HG02884 (cell line): Measurements from ENCODE around the gene C2orf49.

Experiments
- ATAC-seq: cut with Tn5 transposase; IDR thresholded peaks from one replicate; pipeline ENCODE4 v1.9.1; 2021; ENCODE audit warnings: mild to moderate bottlenecking, moderate library complexity; ENCODE audit not compliant: unreplicated experiment

C2orf49 gene

DNA sequence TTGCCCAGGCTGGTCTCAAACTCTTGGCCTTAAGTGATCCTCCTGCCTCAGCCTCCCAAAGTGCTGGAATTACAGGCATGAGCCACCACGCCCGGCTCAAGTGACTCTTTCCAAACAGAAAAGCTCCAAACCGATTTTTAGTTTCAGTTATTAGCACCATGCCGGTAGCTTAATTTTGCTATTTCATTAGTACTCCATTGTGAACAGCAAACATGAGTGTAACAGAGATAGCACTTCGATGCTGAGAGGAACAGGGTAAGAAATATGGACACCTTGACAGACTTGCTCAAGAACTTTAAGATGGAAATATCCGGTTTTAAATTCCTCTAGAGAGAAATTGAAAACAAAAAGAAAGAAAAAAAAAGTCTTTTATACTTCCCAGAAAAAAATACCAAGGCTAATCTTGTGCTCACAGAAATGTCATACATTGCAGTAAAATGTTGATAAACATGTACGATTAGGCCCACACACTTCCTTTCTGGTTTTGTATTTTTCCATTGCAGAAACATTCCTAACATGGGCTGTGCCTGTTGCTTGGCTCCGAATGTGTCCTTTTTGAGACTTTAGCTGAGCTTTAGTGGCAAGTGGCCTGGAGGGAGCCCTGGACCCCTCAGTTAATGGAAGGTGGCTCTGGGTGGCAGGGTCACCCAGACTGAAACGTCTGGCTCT is 43.2 kb downstream of the C2orf49 start:
- ATAC-seq = no peak

DNA sequence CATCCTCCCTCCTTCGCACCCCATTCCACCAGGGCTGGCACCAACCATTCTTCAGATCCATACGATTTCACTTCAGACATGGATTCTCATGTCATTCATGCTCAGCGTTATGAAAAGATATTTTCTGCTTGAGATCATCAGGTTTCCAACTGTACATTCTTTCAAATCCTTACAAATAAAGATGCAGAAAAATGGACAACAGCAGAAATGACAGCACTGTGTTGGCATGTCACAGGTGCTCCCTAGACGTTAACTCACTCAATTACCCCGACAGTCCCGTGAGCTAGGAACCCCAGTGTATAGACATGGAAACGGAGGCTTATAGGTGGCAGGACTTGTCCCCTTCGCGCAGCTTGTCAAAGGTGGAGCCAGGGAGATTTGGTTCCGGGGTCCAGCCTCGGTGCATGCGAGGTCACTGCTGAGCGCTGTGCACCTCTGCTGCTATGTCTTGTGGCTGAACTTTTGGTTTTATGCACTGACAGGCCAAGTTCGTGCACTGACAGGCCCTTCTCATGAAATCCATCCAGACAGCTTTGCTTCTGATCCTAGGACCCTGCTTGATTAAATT is 43.8 kb downstream of the C2orf49 start:
- no peak for ATAC-seq

DNA sequence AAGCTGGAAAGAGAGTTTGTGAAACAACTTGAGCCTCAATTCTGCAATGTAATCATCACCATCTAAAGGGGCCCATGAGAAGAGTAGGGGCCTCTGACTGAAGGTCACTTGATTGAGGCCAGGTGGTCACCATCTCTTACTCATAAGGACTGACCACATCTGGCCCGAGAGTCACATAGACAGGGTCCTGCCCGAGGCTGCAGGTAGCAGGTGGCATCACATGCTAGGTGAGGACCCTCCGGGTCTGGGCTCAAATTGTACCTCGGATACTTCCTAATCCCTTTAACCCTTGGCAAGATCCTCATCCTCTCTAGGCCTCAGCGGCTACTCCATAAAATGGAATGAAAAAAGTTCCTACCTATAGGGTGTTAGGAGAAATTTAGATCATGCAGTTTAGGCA is 44.8 kb downstream of the C2orf49 start:
- no peak for ATAC-seq

DNA sequence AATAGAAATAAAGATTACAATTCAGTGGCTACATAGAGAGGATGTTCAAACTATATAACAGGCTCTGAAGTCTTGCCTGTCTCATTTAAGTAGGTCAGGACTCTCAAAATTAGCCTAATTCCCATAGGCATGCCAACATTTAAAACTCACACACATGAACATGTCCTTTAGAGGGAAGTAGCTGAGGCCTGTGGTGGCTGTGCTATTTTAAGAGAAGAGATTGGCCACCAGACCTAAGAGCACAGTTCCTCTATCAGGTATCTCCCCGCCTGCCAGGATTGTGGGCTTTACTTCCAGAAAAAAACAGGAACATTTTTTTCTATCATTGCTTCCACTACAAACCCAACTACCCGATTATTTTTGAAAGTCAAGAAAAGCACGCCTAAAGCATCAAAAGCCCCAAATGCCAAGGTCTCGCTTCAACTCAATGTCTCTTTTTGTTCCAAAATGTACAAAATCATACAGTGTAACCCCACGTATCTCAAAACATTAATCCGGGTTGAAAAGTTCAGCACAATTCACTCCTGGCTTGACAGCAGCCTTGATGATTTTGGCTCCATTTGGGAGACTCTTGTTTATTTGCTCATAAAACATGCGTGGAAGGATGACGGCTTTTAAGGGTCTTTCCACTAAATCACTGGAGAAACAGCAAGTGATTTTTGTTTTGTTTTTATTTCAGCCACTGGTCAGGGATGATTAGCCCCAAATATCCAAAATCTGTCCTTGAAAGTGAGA is 46.3 kb downstream of the C2orf49 start:
- no peak for ATAC-seq

DNA sequence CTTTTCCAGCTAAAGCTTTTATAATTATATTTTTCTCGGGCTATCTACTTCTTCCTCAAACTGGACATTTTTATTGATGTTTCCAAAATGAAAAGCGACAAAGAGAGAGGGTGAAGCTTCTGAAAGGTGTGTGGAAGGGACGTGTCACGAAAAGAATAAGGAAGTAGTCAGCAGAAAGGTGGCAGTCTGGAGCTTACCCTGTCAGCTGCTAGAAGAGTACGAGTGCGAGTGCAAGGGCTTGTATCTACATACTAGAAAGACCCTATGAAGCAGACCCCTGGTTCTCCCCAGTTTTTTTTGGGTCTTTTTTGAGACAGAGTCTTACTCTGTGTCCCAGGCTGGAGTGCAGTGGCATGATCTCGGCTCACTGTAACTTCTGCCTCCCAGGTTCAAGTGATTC is 46.9 kb downstream of the C2orf49 start:
- no peak for ATAC-seq

DNA sequence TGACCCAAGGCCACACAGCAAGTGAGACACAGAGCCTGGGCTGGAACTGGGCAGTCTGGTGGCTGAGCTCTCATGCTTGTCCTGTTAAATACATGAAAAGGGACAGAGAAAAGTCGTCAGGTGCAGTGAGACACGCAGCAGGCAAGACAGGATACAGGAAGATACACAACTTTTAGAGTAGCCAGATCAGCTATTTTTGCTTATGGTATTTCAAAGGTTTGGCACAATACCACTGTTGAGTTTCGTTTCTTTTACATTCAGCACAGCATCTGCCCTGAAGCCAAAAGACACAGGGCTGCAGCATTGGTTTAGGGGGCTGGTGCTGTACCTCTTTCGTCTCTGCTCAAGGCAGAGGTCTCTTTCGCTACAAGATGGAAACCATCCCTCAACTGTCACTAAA is 47.5 kb downstream of the C2orf49 start:
- ATAC-seq = no peak

DNA sequence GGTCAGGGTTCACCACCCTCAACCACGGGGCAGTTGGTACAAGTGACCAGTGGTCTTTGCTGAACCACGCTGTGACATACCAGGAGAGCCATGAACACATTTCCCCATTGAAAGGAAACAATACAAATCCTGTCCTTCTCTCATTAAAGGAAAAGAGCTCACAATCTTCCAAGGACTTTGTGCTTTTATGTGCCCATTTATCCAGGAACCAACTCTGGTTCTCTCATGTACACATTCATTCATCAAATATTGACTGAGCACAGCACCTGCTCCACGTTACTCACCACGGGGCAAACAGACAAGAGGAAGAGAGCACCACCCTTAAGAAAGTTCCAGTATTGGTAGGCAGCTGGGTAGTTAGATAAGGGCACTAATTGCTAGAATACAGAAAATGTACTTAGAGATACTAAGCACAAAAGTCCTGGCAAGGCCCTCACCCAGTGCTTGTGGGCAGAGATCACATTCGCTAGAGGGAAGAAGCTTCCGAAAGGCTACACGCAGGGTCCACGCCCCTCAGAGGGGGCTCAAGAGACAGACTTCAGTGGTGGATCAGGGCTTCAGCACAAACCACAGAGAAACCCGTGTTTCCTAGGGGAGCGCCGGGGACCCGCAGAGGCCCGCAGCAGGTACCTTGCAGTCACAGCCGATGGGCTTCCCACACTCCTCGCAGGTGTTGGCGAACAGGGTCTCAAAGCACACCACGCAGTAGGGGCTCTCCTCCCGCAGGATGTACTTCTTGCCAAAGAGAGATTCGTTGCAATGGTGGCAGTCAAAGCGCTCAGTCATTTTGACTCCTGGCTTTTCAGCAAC is 48.6 kb downstream of the C2orf49 start:
- no peak for ATAC-seq

DNA sequence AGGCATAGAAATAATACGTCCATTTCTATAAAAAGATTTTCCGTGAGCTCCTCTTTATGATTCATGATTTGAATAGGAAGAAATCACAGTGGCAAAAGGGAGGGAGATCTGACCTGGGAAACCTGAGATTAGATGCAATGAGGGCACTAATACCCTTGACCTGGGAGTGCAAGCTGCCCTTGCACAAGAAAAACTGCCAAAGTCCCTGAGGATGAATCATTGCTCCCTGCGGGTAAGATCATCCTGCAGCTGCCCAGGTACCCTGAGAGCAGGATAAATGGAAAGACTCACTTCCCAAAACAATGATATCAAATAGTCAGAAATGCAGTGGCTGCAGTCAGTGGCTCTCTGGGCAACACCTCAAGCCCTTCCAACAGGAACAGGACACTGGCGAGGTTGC is 49.9 kb downstream of the C2orf49 start:
- no peak for ATAC-seq

DNA sequence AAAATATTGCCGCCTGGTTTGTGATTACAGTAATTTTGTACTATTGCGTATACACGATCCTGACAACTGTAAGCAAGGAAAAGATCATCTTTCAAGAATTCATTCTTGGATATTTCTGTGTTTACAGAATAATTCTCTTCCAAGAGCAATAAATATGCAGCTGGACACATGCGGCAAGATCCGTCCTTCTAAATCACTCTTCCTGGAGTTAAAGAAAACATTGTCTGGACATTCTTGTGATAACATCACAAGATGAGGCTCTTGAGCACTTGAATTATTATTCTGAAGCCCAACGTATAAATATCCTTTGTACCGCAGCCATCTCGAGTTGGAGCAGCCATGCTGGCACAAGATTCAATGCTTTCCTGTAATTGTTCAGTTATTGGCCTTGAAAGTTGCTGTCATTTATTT is 51.6 kb downstream of the C2orf49 start:
- ATAC-seq = no peak

DNA sequence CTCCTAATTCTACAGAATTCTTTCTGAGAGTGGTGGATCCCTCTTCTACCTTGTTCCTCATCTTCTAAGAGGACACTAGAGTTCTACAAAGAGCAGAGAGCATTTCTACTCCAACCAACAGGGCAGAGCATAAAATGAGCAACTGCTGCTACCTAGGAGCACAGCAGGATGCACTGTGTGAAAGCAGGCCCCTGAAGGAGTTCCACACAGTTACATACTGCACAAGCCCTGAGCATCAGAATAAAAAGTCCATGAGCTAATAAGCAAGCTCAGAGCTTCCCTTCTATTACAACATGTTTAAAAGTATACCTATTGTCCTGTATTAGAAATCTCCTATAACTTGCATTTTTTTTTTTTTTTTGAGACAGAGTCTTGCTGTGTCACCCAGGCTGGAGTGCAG is 53.1 kb downstream of the C2orf49 start:
- ATAC-seq = no peak

DNA sequence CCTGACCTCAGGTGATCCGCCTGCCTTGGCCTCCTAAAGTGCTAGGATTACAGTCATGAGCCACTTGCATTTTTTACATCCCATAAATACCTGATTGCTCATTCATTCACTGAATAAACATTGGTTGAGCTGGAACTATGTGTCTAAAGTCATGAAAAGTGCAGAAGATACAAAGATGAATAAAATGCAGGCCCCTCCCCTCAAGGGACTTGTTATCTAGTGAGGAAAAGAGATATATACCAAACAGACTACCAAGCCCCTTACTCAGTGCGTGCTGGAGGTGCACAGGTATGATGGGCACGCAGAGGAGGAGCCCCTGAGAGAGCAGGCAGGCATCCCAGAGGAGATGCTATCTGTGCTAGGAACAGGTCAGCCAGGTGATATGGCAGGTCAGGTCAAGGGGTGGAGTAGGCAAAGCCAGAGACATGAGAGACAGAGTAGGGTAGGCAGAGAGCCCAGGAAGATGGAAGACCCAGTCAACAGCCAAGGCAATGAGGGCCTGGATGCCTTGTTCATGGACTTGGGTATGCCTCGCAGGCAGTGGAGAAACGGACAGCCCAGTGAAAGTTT is 53.8 kb downstream of the C2orf49 start:
- ATAC-seq = no peak

DNA sequence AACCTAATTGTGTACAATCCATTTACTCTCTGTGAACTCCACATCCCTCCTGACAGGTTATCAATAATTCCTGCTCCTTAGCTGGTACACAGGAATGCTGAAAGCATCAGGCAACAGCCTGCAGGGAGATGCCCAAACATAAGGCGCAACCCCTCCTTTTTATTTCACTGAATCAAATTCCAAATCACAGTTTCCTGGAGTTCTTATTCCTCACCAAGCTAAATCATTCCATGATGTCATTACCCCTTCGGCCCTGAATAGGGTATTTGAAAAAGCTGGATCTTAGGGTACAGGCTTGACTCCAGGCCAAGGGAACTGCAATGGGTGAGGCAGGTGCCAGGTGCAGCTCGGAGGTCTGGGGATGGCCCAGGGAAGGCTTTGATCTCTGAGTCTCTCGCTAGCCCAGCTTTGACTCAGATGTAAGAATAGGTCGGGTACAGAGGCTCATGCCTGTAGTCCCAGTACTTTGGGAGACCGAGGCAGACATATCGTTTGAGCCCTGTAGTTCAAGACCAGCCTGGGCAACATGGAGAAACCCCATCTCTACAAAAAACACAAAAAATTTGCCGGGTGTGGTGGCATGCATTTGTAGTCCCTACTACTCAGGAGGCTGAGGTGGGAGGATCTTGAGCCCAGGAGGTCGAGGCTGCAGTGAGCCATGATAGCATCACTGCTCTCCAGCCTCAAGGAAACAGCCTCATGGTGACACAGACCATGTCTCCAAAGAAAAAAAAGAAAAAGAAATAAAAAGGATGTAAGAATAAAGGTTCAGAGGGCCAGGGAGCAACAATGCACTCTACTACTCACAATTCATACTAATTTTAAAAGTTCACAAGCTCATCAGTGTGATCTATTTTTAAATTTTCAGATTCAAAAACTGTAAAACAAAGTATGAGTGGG is 54.7 kb downstream of the C2orf49 start:
- no peak for ATAC-seq

DNA sequence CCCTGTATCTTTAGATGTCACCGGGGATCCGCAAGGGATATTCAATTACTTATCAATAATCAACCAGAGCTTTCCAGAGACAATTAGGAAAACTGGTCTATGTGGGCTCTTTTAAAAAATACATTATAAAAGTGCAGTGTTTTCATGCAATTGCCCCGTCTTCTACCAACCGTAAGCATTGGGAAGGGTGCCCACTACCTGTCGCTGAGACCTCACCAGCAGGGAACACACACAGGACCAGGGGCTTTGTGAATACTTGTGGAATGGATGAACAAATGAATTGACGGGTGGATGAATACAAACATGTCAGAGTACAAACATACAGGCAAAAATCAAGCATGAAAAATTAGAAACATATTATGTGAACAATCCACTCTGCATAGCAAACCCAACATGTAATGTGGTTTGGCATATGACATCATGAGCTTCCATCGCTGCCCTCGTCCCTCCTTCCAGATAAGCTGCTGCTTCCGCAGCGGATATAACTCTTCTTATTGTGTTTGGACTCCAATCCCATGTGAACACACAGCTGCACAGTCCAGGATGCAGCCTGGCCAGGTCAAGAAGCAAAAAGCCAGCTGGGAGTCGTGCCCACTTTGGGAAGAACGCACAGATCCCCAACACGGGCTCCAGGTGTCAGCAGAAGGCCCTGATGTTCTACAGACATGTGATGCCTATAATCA is 56.2 kb downstream of the C2orf49 start:
- ATAC-seq = no peak

DNA sequence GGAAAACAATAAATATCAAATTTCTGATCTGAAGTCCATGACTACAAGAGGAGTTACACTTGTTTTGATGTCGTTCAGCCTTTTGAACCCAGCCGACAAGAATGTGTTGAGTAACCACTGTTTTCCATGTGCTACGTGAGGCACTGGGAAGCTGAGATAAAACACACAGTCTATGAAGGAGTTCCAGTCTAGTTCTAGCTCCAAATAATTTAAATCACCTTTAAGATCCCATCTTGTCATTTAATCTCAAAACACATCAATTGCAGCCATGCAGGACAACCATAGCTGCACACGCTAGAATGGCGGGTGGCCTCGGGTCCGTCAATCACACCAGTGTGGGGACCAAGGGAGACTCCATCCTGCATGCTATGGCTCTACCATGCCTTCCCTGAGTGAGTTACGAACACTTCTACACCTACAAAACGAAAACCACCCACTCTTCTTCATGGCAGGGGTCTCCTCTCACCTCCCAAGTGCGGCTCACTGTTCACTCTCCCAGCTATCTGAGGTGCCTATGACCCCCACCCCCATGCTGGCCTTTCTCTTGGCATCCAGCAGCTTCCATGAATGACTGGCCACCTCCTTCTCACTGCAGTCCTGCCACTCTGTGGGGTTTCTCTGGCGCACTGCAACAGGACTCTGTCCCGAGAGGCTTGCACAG is 57.7 kb downstream of the C2orf49 start:
- ATAC-seq = no peak

DNA sequence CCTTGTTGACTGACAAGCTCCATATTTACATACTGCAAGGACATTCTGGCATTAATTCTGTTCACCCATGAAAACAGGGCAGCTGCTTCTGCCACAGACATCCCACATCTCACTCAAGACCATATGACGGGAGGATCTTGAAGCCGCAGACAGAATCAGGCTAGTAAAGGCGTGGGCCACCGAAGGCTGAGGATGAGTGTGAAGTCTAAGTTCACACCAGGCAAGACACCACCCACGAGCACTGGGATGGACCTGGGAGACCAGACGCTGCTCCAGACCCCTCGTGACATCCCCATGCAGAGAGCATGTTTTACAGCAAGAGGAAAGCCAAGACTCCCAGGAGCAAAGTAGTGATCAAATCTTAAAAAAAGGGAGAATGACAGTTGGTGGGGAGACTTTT is 58.4 kb downstream of the C2orf49 start:
- ATAC-seq = no peak

DNA sequence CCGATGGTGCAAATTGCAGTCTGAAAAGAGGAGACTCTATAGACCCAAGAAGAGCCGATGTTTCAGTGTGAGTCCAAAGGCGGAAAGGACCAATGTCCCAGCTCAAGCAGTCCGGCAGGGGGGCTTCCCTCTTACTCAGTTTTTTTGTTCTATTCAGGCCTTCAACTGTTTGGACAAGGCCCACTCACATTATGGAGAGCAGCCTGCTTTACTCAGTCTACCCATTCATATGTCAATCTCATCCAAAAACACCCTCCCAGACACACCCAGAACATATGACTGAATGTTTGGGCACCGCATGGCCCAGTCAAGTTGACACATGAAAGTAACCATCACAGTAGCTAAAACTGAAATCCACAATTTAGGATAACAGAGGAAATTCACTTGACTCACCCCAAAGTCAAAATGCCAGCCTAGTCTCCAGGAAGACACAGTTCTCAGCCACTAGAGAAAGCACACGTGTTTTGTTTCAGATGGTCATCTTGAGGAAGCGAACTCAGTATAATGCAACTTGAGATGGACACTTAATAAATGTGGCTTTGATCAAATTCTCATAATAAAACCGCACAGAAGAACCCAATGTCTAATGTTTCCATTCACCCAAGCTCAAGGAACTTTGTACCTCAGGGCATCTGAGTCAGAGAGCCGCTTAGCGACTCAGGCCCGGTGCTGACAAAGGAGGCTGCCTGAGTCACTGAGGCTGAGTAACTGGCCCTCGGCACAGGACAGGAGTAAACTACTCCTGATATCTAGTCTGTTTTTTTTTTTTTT is 59.1 kb downstream of the C2orf49 start:
- ATAC-seq = no peak

DNA sequence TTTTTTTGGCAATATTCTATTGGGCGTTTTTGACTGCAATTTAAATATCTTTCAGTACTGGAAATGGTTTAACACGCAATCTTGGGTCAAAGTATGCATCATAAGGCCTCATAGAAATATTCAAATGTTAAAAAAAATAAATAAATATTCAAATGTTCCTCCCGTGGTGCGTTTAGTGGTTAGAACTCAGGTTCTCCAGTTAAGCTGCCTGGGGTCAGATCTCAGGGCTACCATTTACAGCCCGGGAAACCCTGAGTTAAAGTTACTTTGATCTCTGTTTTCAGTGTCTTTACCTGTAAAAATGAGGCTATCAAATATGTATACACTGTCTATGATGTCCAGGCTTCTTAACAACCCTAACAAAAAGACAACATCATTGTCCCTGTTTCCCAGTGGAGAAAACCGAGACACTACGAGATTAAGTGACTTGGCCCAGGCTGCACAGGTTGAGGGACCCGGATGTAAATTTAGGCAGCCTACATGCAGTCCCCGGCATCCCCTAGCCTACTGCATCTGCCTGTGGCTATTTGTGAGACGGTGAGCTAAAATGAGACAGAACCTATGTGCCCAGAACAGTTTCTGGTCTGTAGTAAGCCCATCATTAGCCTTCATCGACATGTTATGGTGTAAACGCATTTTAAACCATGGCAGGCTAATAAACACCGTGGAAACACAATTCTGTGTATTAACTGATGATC is 59.8 kb downstream of the C2orf49 start:
- ATAC-seq = no peak

DNA sequence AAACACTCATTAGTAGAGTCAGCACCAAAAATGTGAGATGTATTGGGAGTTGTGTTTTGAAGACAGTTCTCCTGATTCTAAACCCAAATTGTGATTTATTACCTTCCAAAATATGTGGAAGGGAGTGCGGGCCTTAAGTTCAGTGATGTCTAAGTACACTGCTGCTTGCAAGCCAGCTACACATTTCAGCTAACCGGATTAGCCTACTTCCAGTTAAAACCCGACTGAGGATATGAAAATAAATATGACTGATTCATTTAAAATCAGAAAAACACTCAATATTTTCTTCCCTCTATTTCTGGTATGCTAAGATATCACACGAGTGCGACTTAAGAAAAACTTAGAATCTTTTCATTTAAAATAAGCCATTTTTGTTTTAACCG is 60.6 kb downstream of the C2orf49 start:
- no peak for ATAC-seq
